GM12878 (cell line): ENCODE results near the gene ATP5F1D.

Experiments used
- ASH2L ChIP-seq: fragments of 300-600, 200-600 bp; sonication (generic); IDR thresholded peaks from 2 replicates; pipeline ENCODE4 v1.6.1; 2017; ENCODE audit warnings: low read depth, mild to moderate bottlenecking, borderline replicate concordance
- BCL3 ChIP-seq: IDR thresholded peaks from 2 replicates; pipeline ENCODE4 v1.6.1; 2011; ENCODE audit warnings: borderline replicate concordance, low read depth, mild to moderate bottlenecking, moderate library complexity, low read length; ENCODE audit not compliant: insufficient read depth, poor library complexity, severe bottlenecking
- BHLHE40 ChIP-seq, 2 experiments: fragments of 450-650 bp in 1 of 2; IDR thresholded peaks; 2 replicates each; pipeline ENCODE4 v1.6.1; 2011 to 2017; ENCODE audit warnings: low read depth in 2 of 2, borderline replicate concordance in 1 of 2, improper control_type of control experiment in 1 of 2, low read length in 1 of 2, mild to moderate bottlenecking in 1 of 2
- CBX5 ChIP-seq: sonication (generic); IDR thresholded peaks from 2 replicates; pipeline ENCODE4 v1.6.1; 2016; ENCODE audit warnings: low read depth, moderate library complexity, mild to moderate bottlenecking, inconsistent platforms
- CEBPB ChIP-seq, 2 experiments: fragments of 150-350 bp in 1 of 2; IDR thresholded peaks; 2 replicates each; pipeline ENCODE4 v1.6.1; 2012 to 2014; ENCODE audit warnings: low read depth in 2 of 2, low read length in 2 of 2, borderline replicate concordance in 1 of 2, inconsistent platforms in 1 of 2
- CHD1 ChIP-seq: IDR thresholded peaks from 2 replicates; pipeline ENCODE4 v1.6.1; 2012; ENCODE audit warnings: low read depth, low read length, improper control_type of control experiment
- CTCF ChIP-seq, 3 experiments: IDR thresholded peaks in 2 of 3; conservative IDR thresholded peaks in 1 of 3; 2 replicates each; pipeline ENCODE4 v1.5.1; 2011; ENCODE audit warnings: low read depth in 3 of 3, low read length in 3 of 3, mild to moderate bottlenecking in 3 of 3, control low read depth in 2 of 3, moderate library complexity in 2 of 3, inconsistent platforms in 1 of 3, mixed read lengths in 1 of 3; ENCODE audit not compliant: control insufficient read depth in 2 of 3, insufficient read depth in 1 of 3; ENCODE audit errors: extremely low read depth in 1 of 3
- EP300 ChIP-seq, 2 experiments: fragments of 150-350 bp in 1 of 2; IDR thresholded peaks; 2 replicates each; pipeline ENCODE4 v1.6.1; 2011 to 2012; ENCODE audit warnings: low read depth in 2 of 2, low read length in 2 of 2, borderline replicate concordance in 1 of 2, improper control_type of control experiment in 1 of 2, inconsistent platforms in 1 of 2; ENCODE audit not compliant: control insufficient read depth in 1 of 2
- MTA2 ChIP-seq: fragments of 450-650 bp; IDR thresholded peaks from 2 replicates; pipeline ENCODE4 v1.6.1; 2016; ENCODE audit warnings: low read depth, mild to moderate bottlenecking, moderate library complexity
- POLR2A ChIP-seq: IDR thresholded peaks from 2 replicates; pipeline ENCODE4 v1.6.1; 2011; ENCODE audit warnings: low read depth, mild to moderate bottlenecking, low read length
- RB1 ChIP-seq: fragments of 450-650 bp; formaldehyde crosslinking; IDR thresholded peaks from 2 replicates; pipeline ENCODE4 v1.6.1; 2017; ENCODE audit warnings: mild to moderate bottlenecking, borderline replicate concordance
- SKIL ChIP-seq: fragments of 450-650 bp; IDR thresholded peaks from 2 replicates; pipeline ENCODE4 v1.6.1; 2017; ENCODE audit warnings: mild to moderate bottlenecking, low read depth, inconsistent platforms; ENCODE audit not compliant: poor library complexity, severe bottlenecking
- SMC3 ChIP-seq: IDR thresholded peaks from 2 replicates; pipeline ENCODE4 v1.6.1; 2011; ENCODE audit warnings: low read length, improper control_type of control experiment, borderline replicate concordance
- SP1 ChIP-seq: IDR thresholded peaks from one replicate; pipeline ENCODE4 v1.6.1; 2011; ENCODE audit warnings: low read depth, low read length

- TF ChIP-seq SKIL (no peak), CEBPB (IDR thresholded peaks at IDR 0.05; ENCODE audit: borderline replicate concordance in 1 of 2, low read depth in 2 of 2, low read length in 2 of 2) (no peak), POLR2A (no peak), SP1 (no peak), SMC3 (no peak), CTCF (IDR thresholded peaks at IDR 0.05 in 2 of 3, conservative IDR thresholded peaks at IDR 0.05 in 1 of 3; ENCODE audit: control insufficient read depth in 2 of 3, extremely low read depth in 1 of 3, insufficient read depth in 1 of 3, low read depth in 3 of 3, low read length in 3 of 3) (no peak), CBX5 (no peak), EP300 (IDR thresholded peaks at IDR 0.05; ENCODE audit: borderline replicate concordance in 1 of 2, control insufficient read depth in 1 of 2, low read depth in 2 of 2, low read length in 2 of 2) (no peak), BCL3 (no peak), RB1 (no peak), BHLHE40 (IDR thresholded peaks at IDR 0.05; ENCODE audit: borderline replicate concordance in 1 of 2, low read depth in 2 of 2, low read length in 1 of 2) (no peak), ASH2L (no peak), CHD1 (no peak), MTA2 (no peak)
These were observed 41.8 kb downstream of the ATP5F1D start for GRCh38 chr19:1283207-1283916.
